BJ (cell line): Measurements from ENCODE around the gene PCDH9. TPM values are rescaled to one million over a fixed set of nuclear protein-coding genes. Genes with fewer than 3 reads are reported as not detected.

ENCODE experiments used
- CTCF ChIA-PET: fragments of 350-600 bp; formaldehyde crosslinking; extraction: SDS; loops from one replicate; lab custom pipeline; 2021; ENCODE audit warnings: antibody characterized with exemption, inconsistent platforms; lab: Yijun Ruan, JAX
- POLR2A ChIA-PET: fragments of 300-600 bp; sonication (Branson Sonifier 250); formaldehyde crosslinking; extraction: SDS; loops from one replicate; lab custom pipeline; 2021; ENCODE audit warnings: antibody characterized with exemption; lab: Charles Lee
- DNase-seq: peaks from one replicate; pipeline ENCODE4 v3.0.0-alpha.2; 2011; ENCODE audit warnings: low read depth
- H3K27me3 ChIP-seq: 2 replicates; pipeline ENCODE4 v1.6.0; 2011; ENCODE audit warnings: low read length; ENCODE audit not compliant: control insufficient read depth, insufficient read depth
- H3K36me3 ChIP-seq: 2 replicates; pipeline ENCODE4 v1.5.1; 2011; ENCODE audit warnings: low read length; ENCODE audit not compliant: control insufficient read depth, insufficient read depth
- H3K4me3 ChIP-seq: 2 replicates; pipeline ENCODE4 v1.5.1; 2011; ENCODE audit warnings: low read depth, mild to moderate bottlenecking, control low read depth, low read length
- polyA plus RNA-seq: library from polyadenylated mRNA; depleted of rRNA; stranded (reverse); fragments of >200 nt; gene quantifications from 2 replicates; pipeline ENCODE4 v1.2.3, GENCODE V29; 2011
- TF ChIP-seq, protein P1 (sequence below): IDR thresholded peaks from 2 replicates; pipeline ENCODE4 v1.5.1; 2011; ENCODE audit warnings: low read depth, mild to moderate bottlenecking, control low read depth, inconsistent platforms, low read length, moderate library complexity; ENCODE audit not compliant: insufficient read depth

Gene PCDH9
- polyA plus RNA-seq, 1 experiment, result 2.3 TPM

DNA sequence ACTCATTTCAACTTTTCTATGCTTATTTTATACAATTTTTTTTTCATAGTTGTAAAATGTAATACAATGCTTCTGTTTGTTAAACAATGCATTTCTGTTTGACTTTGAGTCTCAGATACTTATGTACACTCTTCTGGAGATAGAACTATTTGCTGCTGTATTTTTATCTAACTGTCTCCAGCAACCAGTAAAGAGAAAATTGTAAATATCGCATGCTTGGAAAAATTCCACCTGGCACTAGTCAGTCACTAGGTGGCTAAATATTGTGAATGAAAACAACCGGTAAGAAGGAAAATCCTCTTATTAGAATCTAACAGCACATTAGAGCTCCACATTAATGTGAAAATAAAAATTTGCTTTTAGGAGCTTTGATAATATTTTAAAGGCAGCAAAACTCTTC, 876.5 kb downstream of the PCDH9 start:
- POLR2A ChIA-PET, result interaction anchor here (0.6 kb wide), 1 partner anchor 9 kb away, joined by 3 read pairs; no protein-coding TSS in a partner anchor

DNA sequence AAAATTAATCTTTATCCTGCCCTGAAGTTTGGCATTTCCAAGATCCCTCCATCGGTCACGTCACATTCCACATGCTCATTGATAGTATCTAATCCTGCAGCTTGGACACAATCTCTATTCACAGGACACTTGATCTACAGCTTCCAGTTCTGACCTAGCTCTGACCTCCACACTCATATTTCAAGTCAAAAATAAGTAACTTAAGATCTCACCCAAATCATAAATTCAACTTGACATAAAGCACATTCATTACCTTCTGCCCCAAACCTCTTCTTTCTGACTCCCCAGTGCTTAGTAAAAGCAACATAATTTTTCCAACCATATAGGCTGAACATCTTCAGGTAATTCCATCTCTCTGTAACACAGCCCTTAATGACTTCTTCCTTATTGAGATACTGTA, 880.2 kb downstream of the PCDH9 start:
- POLR2A ChIA-PET, result interaction anchor here (0.6 kb wide), 1 partner anchor 580 kb away, joined by 4 read pairs; no protein-coding TSS in a partner anchor
- no peak for DNase-seq
- Histone ChIP-seq H3K36me3 (no peaks in the 10 kb centered on the region), H3K27me3 (no peaks in the 10 kb centered on the region), H3K4me3 (no peak overlapping the region)
- TF ChIP-seq, protein P1, sequence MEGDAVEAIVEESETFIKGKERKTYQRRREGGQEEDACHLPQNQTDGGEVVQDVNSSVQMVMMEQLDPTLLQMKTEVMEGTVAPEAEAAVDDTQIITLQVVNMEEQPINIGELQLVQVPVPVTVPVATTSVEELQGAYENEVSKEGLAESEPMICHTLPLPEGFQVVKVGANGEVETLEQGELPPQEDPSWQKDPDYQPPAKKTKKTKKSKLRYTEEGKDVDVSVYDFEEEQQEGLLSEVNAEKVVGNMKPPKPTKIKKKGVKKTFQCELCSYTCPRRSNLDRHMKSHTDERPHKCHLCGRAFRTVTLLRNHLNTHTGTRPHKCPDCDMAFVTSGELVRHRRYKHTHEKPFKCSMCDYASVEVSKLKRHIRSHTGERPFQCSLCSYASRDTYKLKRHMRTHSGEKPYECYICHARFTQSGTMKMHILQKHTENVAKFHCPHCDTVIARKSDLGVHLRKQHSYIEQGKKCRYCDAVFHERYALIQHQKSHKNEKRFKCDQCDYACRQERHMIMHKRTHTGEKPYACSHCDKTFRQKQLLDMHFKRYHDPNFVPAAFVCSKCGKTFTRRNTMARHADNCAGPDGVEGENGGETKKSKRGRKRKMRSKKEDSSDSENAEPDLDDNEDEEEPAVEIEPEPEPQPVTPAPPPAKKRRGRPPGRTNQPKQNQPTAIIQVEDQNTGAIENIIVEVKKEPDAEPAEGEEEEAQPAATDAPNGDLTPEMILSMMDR, result no peak
- CTCF ChIA-PET, result interaction anchor here (1.3 kb wide), 2 partner anchors 8 to 10 kb away, joined by 3 read pairs; no protein-coding TSS in a partner anchor

More for the DNA sequence above, 876.5 kb downstream of the PCDH9 start:
- Histone ChIP-seq H3K36me3 (no peaks in the 10 kb centered on the region), H3K27me3 (no peaks in the 10 kb centered on the region), H3K4me3 (no peak overlapping the region)
- TF ChIP-seq, protein P1, result no peak
- DNase-seq, result no peak
- CTCF ChIA-PET, result no interaction called here

DNA sequence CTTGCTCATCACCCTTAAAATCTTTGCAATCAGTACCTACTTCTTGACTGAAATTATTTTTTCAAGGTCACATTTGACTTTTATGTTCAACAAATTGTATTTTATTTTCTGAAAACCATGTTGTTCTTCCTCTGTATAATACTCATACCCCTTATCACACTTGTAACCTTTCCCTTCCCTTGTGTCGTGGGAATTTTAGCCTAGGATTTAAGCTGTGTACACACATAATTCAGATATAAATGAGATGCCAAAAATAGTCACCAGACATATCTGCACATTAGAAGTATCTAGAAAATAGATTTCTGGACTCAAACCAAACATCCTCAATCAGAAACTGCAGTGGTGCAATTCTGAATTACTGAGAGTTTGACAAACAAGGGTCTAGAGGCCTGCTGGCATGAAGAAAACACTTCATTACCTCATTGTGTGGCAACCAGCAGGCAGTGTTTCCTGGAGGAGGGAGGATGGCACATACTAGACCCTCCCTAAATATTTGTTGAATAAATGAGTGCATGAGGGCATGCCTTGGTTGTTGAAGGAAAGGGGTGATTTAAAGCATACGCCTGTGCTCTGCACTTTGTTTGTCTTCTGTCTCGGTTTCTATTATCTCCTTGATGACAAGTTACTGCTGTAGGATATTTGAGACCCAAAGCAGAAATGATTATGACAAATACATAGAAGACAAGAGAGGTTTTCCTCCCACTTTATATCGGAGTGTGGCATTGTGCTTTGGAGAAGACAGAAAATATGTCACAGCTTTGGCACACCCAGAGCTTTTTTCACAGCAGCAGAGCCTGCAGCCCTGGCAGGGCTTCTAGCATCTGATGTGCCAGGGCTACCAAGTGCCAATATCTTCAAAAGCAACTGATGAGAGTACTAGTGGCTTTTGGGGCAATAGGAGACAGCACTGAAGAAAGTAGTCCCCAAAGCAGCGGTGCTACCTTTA, 881.1 kb downstream of the PCDH9 start:
- no peak overlapping the region for H3K4me3 ChIP-seq
- H3K27me3 ChIP-seq, result no peaks in the 10 kb centered on the region
- DNase-seq, result no peak
- no peaks in the 10 kb centered on the region for H3K36me3 ChIP-seq
- ChIA-PET CTCF (interaction anchor here (1.3 kb wide), 2 partner anchors 9 to 11 kb away, joined by 3 read pairs; no protein-coding TSS in a partner anchor), POLR2A (no interaction called here)
- TF ChIP-seq, protein P1, result no peak

DNA sequence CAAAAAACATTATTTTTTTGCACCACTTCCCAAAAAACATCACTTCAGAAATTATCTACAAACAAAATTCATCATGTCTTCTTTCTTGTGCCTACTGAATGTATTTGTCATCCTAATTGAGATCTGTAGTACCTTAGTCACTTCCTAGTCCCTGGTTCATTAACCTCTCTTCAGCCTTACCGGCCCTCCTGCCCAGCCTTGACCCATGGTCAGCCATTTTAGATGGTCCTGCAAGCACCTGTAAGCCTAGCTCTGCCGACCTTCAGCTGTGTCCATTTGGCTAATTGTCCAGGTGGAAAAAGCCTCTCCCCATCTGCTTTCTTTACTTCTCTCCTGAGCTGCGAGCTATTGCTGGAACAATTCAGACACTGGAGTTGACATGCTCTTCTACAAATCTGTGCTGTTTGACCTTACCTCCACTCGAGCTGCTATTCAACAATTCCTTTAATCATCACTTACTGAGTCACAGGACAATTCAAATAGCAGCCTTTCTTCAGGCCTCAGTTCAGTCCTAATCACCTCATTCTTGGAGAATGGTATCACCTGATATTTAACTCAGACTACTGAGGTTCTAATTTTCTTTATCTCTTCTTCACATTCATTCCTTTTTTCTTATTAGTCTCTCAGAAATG, 882.5 kb downstream of the PCDH9 start:
- DNase-seq, result no peak
- Histone ChIP-seq H3K27me3 (no peaks in the 10 kb centered on the region), H3K4me3 (no peak overlapping the region), H3K36me3 (no peaks in the 10 kb centered on the region)
- POLR2A ChIA-PET, result no interaction called here
- TF ChIP-seq, protein P1, result no peak
- CTCF ChIA-PET, result no interaction called here

DNA sequence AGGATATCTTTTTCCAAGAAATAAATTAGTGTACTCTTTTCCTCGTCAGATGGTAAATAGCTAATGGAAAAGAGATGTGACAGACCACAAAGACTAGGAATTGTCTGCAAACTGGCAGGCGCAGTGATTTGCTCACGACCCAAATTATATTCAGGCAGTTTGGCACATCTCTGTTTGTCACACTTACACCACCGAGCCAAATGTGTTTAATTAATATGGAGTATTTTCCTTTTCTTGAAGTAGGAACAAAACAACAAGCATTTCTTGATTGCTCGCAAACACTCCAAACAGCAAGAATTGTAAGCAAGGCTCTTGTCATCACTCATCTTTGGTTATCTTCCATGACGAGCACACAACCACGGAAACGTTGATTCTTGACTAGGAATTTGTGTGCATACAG, 884.2 kb downstream of the PCDH9 start:
- Histone ChIP-seq H3K4me3 (no peak overlapping the region), H3K36me3 (no peaks in the 10 kb centered on the region), H3K27me3 (no peaks in the 10 kb centered on the region)
- TF ChIP-seq, protein P1, result no peak
- CTCF ChIA-PET, result no interaction called here
- POLR2A ChIA-PET, result no interaction called here
- DNase-seq, result no peak
